H1 (cell line): ENCODE data around the gene PDE4D. TPM values are rescaled to one million over a fixed set of nuclear protein-coding genes. Genes with fewer than 3 reads are reported as not detected.
A peak's percentile ranks its signal among the peaks of the same experiment; 100 is the strongest.

Source experiments
- CTCF ChIA-PET: fragments of 300-600 bp; sonication (Branson Sonifier 250); formaldehyde crosslinking; loops from one replicate; lab custom pipeline; 2021; ENCODE audit not compliant: partially characterized antibody; lab: Charles Lee
- POLR2A ChIA-PET: fragments of 300-600 bp; sonication (Branson Sonifier 250); formaldehyde crosslinking; loops from one replicate; lab custom pipeline; 2021; ENCODE audit warnings: inconsistent platforms; ENCODE audit not compliant: partially characterized antibody; lab: Charles Lee
- DNase-seq, 2 experiments: peaks; one replicate each; pipeline versions ENCODE4 v3.0.0 to v3.0.0-alpha.2; 2010 to 2022; ENCODE audit warnings: low spot score in 2 of 2, low read depth in 1 of 2, mixed read lengths in 1 of 2
- FAIRE-seq: peaks from 2 replicates; lab custom pipeline; 2011; peaks lifted over from hg19 to GRCh38; lab: Jason Lieb, UNC
- H2AFZ ChIP-seq: 2 replicates; pipeline ENCODE4 v1.8.1; 2012; ENCODE audit warnings: low read length, inconsistent platforms
- H2AK5ac ChIP-seq: 2 replicates; pipeline ENCODE4 v1.6.1; 2013; ENCODE audit warnings: low read depth, low read length
- H2BK120ac ChIP-seq: replicated peaks from 2 replicates; pipeline ENCODE3; 2013; ENCODE audit warnings: low read depth, low read length, inconsistent platforms
- H2BK12ac ChIP-seq: 2 replicates; pipeline ENCODE4 v1.6.1; 2013; ENCODE audit warnings: low read depth, low read length
- H2BK15ac ChIP-seq: 2 replicates; pipeline ENCODE4 v1.6.1; 2013; ENCODE audit warnings: low read length
- H2BK20ac ChIP-seq: 2 replicates; pipeline ENCODE4 v1.6.1; 2013; ENCODE audit warnings: low read length
- H2BK5ac ChIP-seq: 2 replicates; pipeline ENCODE4 v1.6.1; 2013; ENCODE audit warnings: low read depth, low read length
- H3K14ac ChIP-seq: 2 replicates; pipeline ENCODE4 v1.6.1; 2013; ENCODE audit warnings: inconsistent platforms; ENCODE audit not compliant: insufficient read length
- H3K18ac ChIP-seq: 2 replicates; pipeline ENCODE4 v1.6.1; 2013; ENCODE audit warnings: low read length; ENCODE audit errors: extremely low read depth
- H3K23ac ChIP-seq: 2 replicates; pipeline ENCODE4 v1.6.1; 2013; ENCODE audit warnings: inconsistent platforms; ENCODE audit not compliant: insufficient read length
- H3K23me2 ChIP-seq: 2 replicates; pipeline ENCODE4 v1.6.1; 2013; ENCODE audit warnings: low read depth, low read length
- H3K27ac ChIP-seq: 2 replicates; pipeline ENCODE4 v1.6.1; 2011; ENCODE audit warnings: low read depth, low read length, inconsistent platforms
- H3K27me3 ChIP-seq, 4 experiments: replicated peaks in 1 of 4; 1 replicate in 1 of 4; 2 replicates in 3 of 4; pipeline versions ENCODE4 v1.6.1 to v1.8.1; 2011 to 2013; ENCODE audit warnings: low read length in 3 of 4, mild to moderate bottlenecking in 3 of 4, inconsistent platforms in 2 of 4, mixed read lengths in 2 of 4, moderate library complexity in 1 of 4; ENCODE audit not compliant: control insufficient read depth in 3 of 4, insufficient read depth in 3 of 4; ENCODE audit errors: extremely low read depth in 1 of 4
- H3K36me3 ChIP-seq, 4 experiments: 2 replicates each; pipeline versions ENCODE4 v1.6.1 to v1.8.1; 2011 to 2013; ENCODE audit warnings: mild to moderate bottlenecking in 4 of 4, low read length in 3 of 4, moderate library complexity in 2 of 4, control low read depth in 1 of 4, inconsistent platforms in 1 of 4; ENCODE audit not compliant: insufficient read depth in 4 of 4, control insufficient read depth in 2 of 4
- H3K4ac ChIP-seq: replicated peaks from 2 replicates; pipeline ENCODE3; 2013; ENCODE audit warnings: low read length, low read depth, mixed read lengths, inconsistent platforms; ENCODE audit not compliant: insufficient read length
- H3K4me1 ChIP-seq, 4 experiments: replicated peaks in 1 of 4; 1 replicate in 1 of 4; 2 replicates in 3 of 4; pipeline versions ENCODE4 v1.6.1 to v1.8.1; 2011 to 2013; ENCODE audit warnings: low read length in 3 of 4, inconsistent platforms in 2 of 4, mixed read lengths in 1 of 4; ENCODE audit not compliant: insufficient read depth in 4 of 4, control insufficient read depth in 3 of 4
- H3K4me2 ChIP-seq, 2 experiments: 2 replicates each; pipeline versions ENCODE4 v1.6.1 to v1.8.1; 2011 to 2013; ENCODE audit warnings: low read depth in 2 of 2, low read length in 2 of 2, control low read depth in 1 of 2, inconsistent platforms in 1 of 2, mild to moderate bottlenecking in 1 of 2; ENCODE audit not compliant: insufficient read depth in 1 of 2
- H3K4me3 ChIP-seq, 4 experiments: fragments of 200-600, 300-600 bp in 1 of 4; sonication (generic), shearing (Covaris generic), sonication (Bioruptor Twin) in 1 of 4; 2 replicates each; pipeline versions ENCODE4 v1.5.1 to v1.8.1; 2011 to 2016; ENCODE audit warnings: low read length in 4 of 4, low read depth in 3 of 4, control low read depth in 2 of 4, inconsistent platforms in 2 of 4, mild to moderate bottlenecking in 2 of 4, mixed read lengths in 1 of 4, moderate library complexity in 1 of 4; ENCODE audit not compliant: insufficient read depth in 2 of 4; ENCODE audit errors: extremely low read depth in 1 of 4
- H3K56ac ChIP-seq: replicated peaks from 2 replicates; pipeline ENCODE3; 2013; ENCODE audit warnings: low read depth, mild to moderate bottlenecking, mixed read lengths, low read length, inconsistent platforms; ENCODE audit not compliant: insufficient read length
- H3K79me1 ChIP-seq: 2 replicates; pipeline ENCODE4 v1.6.1; 2013; ENCODE audit warnings: low read depth, low read length, control low read depth
- H3K79me2 ChIP-seq, 2 experiments: 2 replicates each; pipeline versions ENCODE4 v1.6.1 to v1.8.1; 2012 to 2013; ENCODE audit warnings: low read length in 2 of 2, mild to moderate bottlenecking in 2 of 2, inconsistent platforms in 1 of 2; ENCODE audit not compliant: insufficient read depth in 2 of 2, control insufficient read depth in 1 of 2
- H3K9ac ChIP-seq, 4 experiments: replicated peaks in 1 of 4; 1 replicate in 1 of 4; 2 replicates in 3 of 4; pipeline versions ENCODE4 v1.6.1 to v1.8.1; 2011 to 2013; ENCODE audit warnings: low read depth in 3 of 4, low read length in 3 of 4, control low read depth in 2 of 4, mild to moderate bottlenecking in 2 of 4, moderate library complexity in 2 of 4, inconsistent platforms in 1 of 4; ENCODE audit errors: extremely low read depth in 1 of 4
- H3K9me3 ChIP-seq, 2 experiments: 2 replicates each; pipeline versions ENCODE4 v1.6.1 to v1.8.1; 2012 to 2013; ENCODE audit warnings: mild to moderate bottlenecking in 2 of 2, moderate library complexity in 2 of 2, control low read depth in 1 of 2, inconsistent platforms in 1 of 2, low read depth in 1 of 2, low read length in 1 of 2, mixed read lengths in 1 of 2; ENCODE audit not compliant: insufficient read depth in 2 of 2
- H4K20me1 ChIP-seq, 2 experiments: replicated peaks in 1 of 2; 2 replicates each; pipeline versions ENCODE3 to v1.8.1; 2011 to 2013; ENCODE audit warnings: inconsistent platforms in 2 of 2, low read length in 2 of 2, mild to moderate bottlenecking in 1 of 2; ENCODE audit not compliant: insufficient read depth in 2 of 2, control insufficient read depth in 1 of 2
- H4K5ac ChIP-seq: 2 replicates; pipeline ENCODE4 v1.6.1; 2013; ENCODE audit warnings: low read length, low read depth, mixed read lengths, inconsistent platforms; ENCODE audit not compliant: insufficient read length
- H4K8ac ChIP-seq: 2 replicates; pipeline ENCODE4 v1.8.0; 2013; ENCODE audit warnings: mild to moderate bottlenecking, moderate library complexity, low read length, inconsistent platforms; ENCODE audit not compliant: insufficient read depth; ENCODE audit errors: extremely low read depth
- H4K91ac ChIP-seq: replicated peaks from 2 replicates; pipeline ENCODE3; 2013; ENCODE audit warnings: low read length, mixed read lengths, inconsistent platforms; ENCODE audit not compliant: insufficient read length
- POLR2A ChIP-seq, 2 experiments: IDR thresholded peaks; 1 replicate in 1 of 2; 2 replicates in 1 of 2; pipeline ENCODE4 v1.6.1; 2011; ENCODE audit warnings: low read depth in 2 of 2, low read length in 2 of 2, mild to moderate bottlenecking in 2 of 2; ENCODE audit errors: control extremely low read depth in 1 of 2
- WGBS, 2 experiments: shearing (Covaris generic) in 1 of 2; methylation state at CpG; one replicate each; pipeline versions ENCODE4 v1.1.6 to v1.1.7; 2013 to 2015; ENCODE audit warnings: low lambda C conversion rate in 2 of 2, mixed read lengths in 2 of 2, inconsistent platforms in 1 of 2, low coverage in 1 of 2, missing lambda C conversion rate in 1 of 2; ENCODE audit not compliant: insufficient replicate concordance in 2 of 2, insufficient coverage in 1 of 2, insufficient read length in 1 of 2; ENCODE audit errors: extremely low coverage in 1 of 2, missing lambda C conversion rate in 1 of 2; 5-methylcytosine and 5-hydroxymethylcytosine counted together
- polyA plus RNA-seq, 7 experiments: library from polyadenylated mRNA; depleted of rRNA in 3 of 7; stranded (reverse) in 5 of 7; unstranded in 2 of 7; fragments of >200 nt in 5 of 7; fragments of 200-250 nt in 2 of 7; gene quantifications; 1 replicate in 5 of 7; 2 replicates in 1 of 7; 4 replicates in 1 of 7; pipeline versions ENCODE4 v1.2.1 to v1.2.3, GENCODE V29; 2011 to 2013; ENCODE audit warnings: missing spikeins in 2 of 7, mixed read lengths in 2 of 7
- total RNA-seq: library from RNA; stranded (reverse); fragmentation: NEBNext Ultra II Directional; extraction: Animal tissue kit (Norgen Biotek cat#: 25700); gene quantifications from 2 replicates; pipeline ENCODE4 v1.2.1, GENCODE V29; 2021

Gene PDE4D
- total and polyA plus RNA-seq, 2 of the 8 experiments (the other 6 are each of a cell fraction or from before 2014, with no cell fraction given): 2.3 to 3.7 TPM

DNA sequence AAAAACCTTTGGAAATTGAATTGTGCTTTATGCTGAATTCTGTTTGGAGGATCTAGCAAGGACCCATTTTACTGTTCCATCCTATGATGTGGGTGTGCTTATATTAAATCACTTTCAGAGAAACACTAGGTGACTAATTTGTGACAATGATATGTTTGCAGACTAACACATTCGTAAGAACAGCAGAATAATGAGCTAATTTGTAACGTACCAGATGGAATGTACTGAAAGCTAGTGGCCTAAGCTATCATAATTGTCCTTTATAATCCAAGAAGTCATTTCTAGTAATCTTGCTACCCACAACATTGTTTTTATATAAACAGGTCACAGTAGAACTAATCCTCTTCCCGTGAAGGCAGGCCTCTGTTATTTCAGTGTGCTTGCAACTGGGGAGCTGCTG is 292.5 kb downstream of the PDE4D start:
- no peaks in the 10 kb centered on the region for H3K79me1 ChIP-seq
- no peaks in the 10 kb centered on the region for H3K36me3 ChIP-seq
- H2BK15ac ChIP-seq: no peak overlapping the region
- peaks cover 0 to 4% (median 0%) of the 10 kb centered on the region in 4 experiments; a peak in 2 of 7 replicates for H3K4me1 ChIP-seq
- H3K56ac ChIP-seq: no peak overlapping the region
- no peak overlapping the region for H3K23ac ChIP-seq
- no peak overlapping the region for H3K27ac ChIP-seq
- no peaks in the 10 kb centered on the region for H4K20me1 ChIP-seq
- no peak overlapping the region for H2BK5ac ChIP-seq
- no peak overlapping the region for H4K5ac ChIP-seq
- WGBS, 2 experiments: 84% methylated on average over 3 of the region's 3 CpGs; no CpG with 5 or more reads in 1 of the 2 experiments
- H3K23me2 ChIP-seq: no peaks in the 10 kb centered on the region
- no peak overlapping the region for H4K91ac ChIP-seq
- CTCF ChIA-PET: interaction anchor here (1.2 kb wide), 1 partner anchor 13 kb away, joined by 5 read pairs; no protein-coding TSS in a partner anchor
- H3K79me2 ChIP-seq: no peaks in the 10 kb centered on the region
- POLR2A ChIA-PET: no interaction called here
- no peaks in the 10 kb centered on the region for H3K9me3 ChIP-seq
- H3K27me3 ChIP-seq: no peaks in the 10 kb centered on the region
- no peak overlapping the region for H2AFZ ChIP-seq
- no peak overlapping the region for H3K14ac ChIP-seq
- H2BK20ac ChIP-seq: no peak overlapping the region
- no peak overlapping the region for H2BK120ac ChIP-seq
- peak overlapping the region in 1 of 4 experiments; percentile 34; a peak in 1 of 7 replicates for H3K9ac ChIP-seq
- H2BK12ac ChIP-seq: no peak overlapping the region
- H2AK5ac ChIP-seq: no peak overlapping the region
- DNase-seq: no peak
- no peak overlapping the region for H3K4me2 ChIP-seq
- H3K4ac ChIP-seq: no peak overlapping the region
- no peak overlapping the region for H4K8ac ChIP-seq
- no peak overlapping the region for H3K4me3 ChIP-seq
- no peak for FAIRE-seq
- H3K18ac ChIP-seq: no peak overlapping the region
- no peak for TF ChIP-seq POLR2A (IDR thresholded peaks at IDR 0.05; ENCODE audit: control extremely low read depth in 1 of 2, low read depth in 2 of 2, low read length in 2 of 2)
